ENCODE measurements around the gene RPLP2. TPM values are rescaled to one million over a fixed set of nuclear protein-coding genes. Genes with fewer than 3 reads are reported as not detected.

Gene RPLP2
- total and polyA plus RNA-seq, 8 donors, result 761 to 1,687 (median 1,137) TPM

GRCh38 chr11:833114-833791, 23.5 kb downstream of the RPLP2 start:
- no peaks in the 10 kb centered on the region for H3K27me3 ChIP-seq
- DNase-seq, result peak in 5 of 6 donors; percentile 71 to 90 (median 84)
- no peak for FAIRE-seq
- TF ChIP-seq, protein P1, sequence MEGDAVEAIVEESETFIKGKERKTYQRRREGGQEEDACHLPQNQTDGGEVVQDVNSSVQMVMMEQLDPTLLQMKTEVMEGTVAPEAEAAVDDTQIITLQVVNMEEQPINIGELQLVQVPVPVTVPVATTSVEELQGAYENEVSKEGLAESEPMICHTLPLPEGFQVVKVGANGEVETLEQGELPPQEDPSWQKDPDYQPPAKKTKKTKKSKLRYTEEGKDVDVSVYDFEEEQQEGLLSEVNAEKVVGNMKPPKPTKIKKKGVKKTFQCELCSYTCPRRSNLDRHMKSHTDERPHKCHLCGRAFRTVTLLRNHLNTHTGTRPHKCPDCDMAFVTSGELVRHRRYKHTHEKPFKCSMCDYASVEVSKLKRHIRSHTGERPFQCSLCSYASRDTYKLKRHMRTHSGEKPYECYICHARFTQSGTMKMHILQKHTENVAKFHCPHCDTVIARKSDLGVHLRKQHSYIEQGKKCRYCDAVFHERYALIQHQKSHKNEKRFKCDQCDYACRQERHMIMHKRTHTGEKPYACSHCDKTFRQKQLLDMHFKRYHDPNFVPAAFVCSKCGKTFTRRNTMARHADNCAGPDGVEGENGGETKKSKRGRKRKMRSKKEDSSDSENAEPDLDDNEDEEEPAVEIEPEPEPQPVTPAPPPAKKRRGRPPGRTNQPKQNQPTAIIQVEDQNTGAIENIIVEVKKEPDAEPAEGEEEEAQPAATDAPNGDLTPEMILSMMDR (IDR thresholded peaks at IDR 0.05), result no peak
- H3K36me3 ChIP-seq, result peaks cover 0 to 20% (median 9%) of the 10 kb centered on the region in 3 donors
- H3K9me3 ChIP-seq, result no peaks in the 10 kb centered on the region
- intact Hi-C loops (cut with DNase I), result no loop called here
- peaks cover 9 to 21% (median 21%) of the 10 kb centered on the region in 3 donors for H3K4me1 ChIP-seq
- H3K4me3 ChIP-seq, result peak overlapping the region; percentile 71 to 86 (median 82)
- peak; percentile 13 to 45 (median 26) for ATAC-seq
- 1 to 2% methylated on average over 36 to 55 of the region's 55 CpGs for WGBS, 2 donors
- peak overlapping the region; percentile 85 to 95 (median 88) for H3K27ac ChIP-seq

DNA sequence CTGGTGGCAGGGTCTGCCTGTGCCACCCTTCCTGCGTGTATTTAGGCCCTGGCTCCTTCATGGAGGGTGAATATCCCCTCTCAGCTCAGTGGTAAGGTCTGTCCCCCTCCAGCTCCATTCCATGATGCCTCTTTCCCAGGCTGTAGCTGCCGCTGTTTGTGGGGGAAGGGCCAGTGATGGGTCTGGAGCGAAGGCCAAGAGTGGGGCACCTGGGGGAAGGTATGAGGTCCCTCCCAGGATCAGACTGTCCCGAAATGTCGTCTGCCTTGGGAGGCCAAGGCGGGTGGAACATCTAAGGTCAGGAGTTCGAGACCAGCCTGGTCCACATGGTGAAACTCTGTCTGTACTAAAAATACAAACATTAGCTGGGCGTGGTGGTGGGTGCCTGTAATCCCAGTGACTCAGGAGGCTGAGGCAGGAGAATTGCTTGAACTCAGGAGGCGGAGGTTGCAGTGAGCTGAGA, 24.1 kb downstream of the RPLP2 start:
- no peak for FAIRE-seq
- H3K27me3 ChIP-seq, result no peaks in the 10 kb centered on the region
- peak overlapping the region; percentile 71 to 86 (median 82) for H3K4me3 ChIP-seq
- 15 to 22% methylated on average over 9 of the region's 9 CpGs for WGBS, 2 donors
- intact Hi-C loops (cut with DNase I), result no loop called here
- peak overlapping the region; percentile 85 to 95 (median 88) for H3K27ac ChIP-seq
- peak in 2 of 4 donors; percentile 0 to 2 for ATAC-seq
- no peaks in the 10 kb centered on the region for H3K9me3 ChIP-seq
- TF ChIP-seq, protein P1 (IDR thresholded peaks at IDR 0.05), result no peak
- H3K4me1 ChIP-seq, result peaks cover 7 to 16% (median 15%) of the 10 kb centered on the region in 3 donors
- DNase-seq, result peak in 2 of 6 donors; percentile 53 to 59
- H3K36me3 ChIP-seq, result peaks cover 0 to 26% (median 9%) of the 10 kb centered on the region in 3 donors

DNA sequence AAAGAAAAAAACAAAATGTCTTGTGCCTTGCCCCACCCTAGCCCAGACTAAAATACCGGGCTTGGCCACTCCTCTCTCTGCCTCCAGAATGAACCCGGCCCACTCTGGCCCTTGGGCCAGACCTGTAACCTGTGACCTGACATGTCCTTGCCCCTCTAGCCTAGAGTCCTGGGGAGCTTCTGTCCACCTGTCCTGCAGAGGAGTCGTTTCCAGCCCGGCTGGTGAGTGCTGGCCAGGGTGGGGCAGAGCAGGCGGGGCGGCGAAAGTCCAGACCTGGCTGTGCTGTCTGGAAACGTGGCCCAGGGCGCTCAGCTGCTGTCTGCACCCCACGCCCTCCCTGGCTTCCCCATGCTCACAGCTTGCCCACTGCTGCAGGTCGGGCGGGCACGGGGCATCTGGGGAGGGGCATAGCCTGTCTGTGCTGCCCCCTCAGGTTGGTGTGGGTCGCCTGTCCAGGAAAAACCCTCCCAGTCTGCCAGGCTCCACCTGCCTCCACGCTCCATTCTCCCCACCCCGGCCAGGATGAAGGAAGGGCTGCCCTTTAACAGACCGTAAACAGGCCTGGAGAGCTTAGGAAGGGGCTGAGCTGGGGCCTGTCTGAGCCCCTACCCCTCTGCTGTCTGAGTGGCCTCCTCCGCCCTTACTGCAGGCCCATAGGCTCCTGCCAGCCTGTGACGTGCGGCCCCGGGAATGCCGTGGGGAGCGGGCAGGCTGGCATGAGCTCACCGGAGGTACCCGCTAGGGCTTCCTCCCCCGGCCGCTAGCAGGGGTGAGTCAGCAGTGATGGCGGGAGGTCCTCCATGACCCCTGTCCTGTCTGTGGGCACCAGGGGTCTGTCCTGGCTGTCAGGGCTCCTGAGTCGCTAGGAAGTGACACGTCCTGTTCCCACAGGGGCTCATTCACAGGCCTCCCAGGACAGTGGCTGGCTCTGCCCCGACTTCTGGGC, 24.9 kb downstream of the RPLP2 start:
- intact Hi-C loops (cut with DNase I), result no loop called here
- Histone ChIP-seq H3K27me3 (no peaks in the 10 kb centered on the region), H3K27ac (peak overlapping the region; percentile 85 to 95 (median 88)), H3K9me3 (no peaks in the 10 kb centered on the region), H3K4me3 (peak overlapping the region in 3 of 4 donors; percentile 82 to 86 (median 83)), H3K4me1 (peaks cover 0 to 11% (median 9%) of the 10 kb centered on the region in 3 donors), H3K36me3 (peaks cover 0 to 32% (median 15%) of the 10 kb centered on the region in 3 donors)
- WGBS, 2 donors, result 7 to 12% methylated on average over 31 of the region's 31 CpGs
- TF ChIP-seq, protein P1 (IDR thresholded peaks at IDR 0.05), result no peak
- peak; percentile 86 to 97 (median 92) for DNase-seq
- FAIRE-seq, result no peak
- peak; percentile 62 to 75 (median 70) for ATAC-seq

DNA sequence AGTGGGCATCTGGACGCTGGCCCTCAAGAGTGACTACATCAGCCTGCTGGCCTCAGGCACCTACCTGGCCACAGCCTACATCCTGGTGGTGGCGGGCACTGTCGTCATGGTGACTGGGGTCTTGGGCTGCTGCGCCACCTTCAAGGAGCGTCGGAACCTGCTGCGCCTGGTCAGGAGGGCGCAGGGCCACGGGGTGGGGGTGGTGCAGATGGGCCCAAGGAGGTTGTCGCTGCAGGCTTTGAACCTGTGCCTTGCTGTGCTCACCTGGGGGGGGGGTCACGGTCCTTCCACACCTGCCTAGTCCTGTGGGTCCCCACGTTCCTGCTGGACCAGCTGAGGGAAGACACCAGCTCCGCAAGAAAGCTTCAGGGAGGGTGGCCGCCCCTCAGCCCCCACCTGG, 26.5 kb downstream of the RPLP2 start:
- TF ChIP-seq, protein P1 (IDR thresholded peaks at IDR 0.05), result no peak
- Histone ChIP-seq H3K4me3 (no peak overlapping the region), H3K36me3 (peaks cover 0 to 45% (median 21%) of the 10 kb centered on the region in 3 donors), H3K27me3 (no peaks in the 10 kb centered on the region), H3K4me1 (peaks cover 0 to 22% (median 21%) of the 10 kb centered on the region in 3 donors), H3K27ac (peak overlapping the region in 1 of 4 donors; percentile 17), H3K9me3 (no peaks in the 10 kb centered on the region)
- DNase-seq, result peak in 1 of 6 donors; percentile 44
- FAIRE-seq, result no peak
- 82 to 89% methylated on average over 14 of the region's 14 CpGs for WGBS, 2 donors
- intact Hi-C loops (cut with DNase I), result no loop called here
- no peak for ATAC-seq

Data from pancreas (tissue), 10 donors.